B cell (primary cell): ENCODE results near the gene PRKAG2.

Experiments used
- EZH2 ChIP-seq: IDR thresholded peaks from 2 replicates; pipeline ENCODE4 v1.6.1; 2012; ENCODE audit warnings: borderline replicate concordance, low read depth, mild to moderate bottlenecking, moderate library complexity, low read length; ENCODE audit not compliant: insufficient read depth, poor library complexity, severe bottlenecking
- TF ChIP-seq, protein P1 (sequence below): fragments of 200-600 bp; IDR thresholded peaks from one replicate; pipeline ENCODE4 v1.8.0; 2022; ENCODE audit warnings: antibody characterized with exemption, mild to moderate bottlenecking

DNA sequence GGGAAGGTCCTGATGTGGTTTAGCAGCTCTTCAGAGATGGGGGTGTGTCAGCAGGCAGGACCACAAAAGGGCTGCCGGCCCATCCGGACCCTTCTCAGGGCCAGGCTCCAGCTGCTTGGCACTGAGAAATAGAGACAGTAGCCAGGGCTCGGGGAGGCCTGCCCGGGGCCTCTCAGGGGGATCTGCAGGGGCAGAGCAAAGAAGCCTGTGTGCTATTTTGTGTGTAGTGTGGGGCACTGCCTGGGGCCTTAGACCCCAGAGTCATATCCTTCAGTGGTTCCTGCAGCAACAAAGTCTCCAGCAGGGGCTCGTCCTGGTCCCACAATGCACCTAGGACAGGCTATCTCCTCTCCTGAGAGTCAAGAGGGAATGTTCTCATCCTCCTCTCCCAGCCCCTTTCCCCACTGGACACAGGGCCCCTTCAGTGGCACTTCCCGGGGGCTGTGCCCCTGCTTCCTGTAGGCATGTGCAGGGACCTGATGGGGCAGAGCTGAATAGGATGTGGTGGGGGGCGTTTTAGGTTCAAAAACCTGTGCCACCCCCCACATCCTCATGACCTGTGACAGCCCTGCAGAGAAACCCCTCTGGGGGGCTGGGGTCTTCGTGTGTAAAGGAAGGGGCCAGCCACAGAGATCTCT lies 197.7 kb downstream of the PRKAG2 start:
- TF ChIP-seq, protein P1, sequence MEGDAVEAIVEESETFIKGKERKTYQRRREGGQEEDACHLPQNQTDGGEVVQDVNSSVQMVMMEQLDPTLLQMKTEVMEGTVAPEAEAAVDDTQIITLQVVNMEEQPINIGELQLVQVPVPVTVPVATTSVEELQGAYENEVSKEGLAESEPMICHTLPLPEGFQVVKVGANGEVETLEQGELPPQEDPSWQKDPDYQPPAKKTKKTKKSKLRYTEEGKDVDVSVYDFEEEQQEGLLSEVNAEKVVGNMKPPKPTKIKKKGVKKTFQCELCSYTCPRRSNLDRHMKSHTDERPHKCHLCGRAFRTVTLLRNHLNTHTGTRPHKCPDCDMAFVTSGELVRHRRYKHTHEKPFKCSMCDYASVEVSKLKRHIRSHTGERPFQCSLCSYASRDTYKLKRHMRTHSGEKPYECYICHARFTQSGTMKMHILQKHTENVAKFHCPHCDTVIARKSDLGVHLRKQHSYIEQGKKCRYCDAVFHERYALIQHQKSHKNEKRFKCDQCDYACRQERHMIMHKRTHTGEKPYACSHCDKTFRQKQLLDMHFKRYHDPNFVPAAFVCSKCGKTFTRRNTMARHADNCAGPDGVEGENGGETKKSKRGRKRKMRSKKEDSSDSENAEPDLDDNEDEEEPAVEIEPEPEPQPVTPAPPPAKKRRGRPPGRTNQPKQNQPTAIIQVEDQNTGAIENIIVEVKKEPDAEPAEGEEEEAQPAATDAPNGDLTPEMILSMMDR, result no peak
- no peak for TF ChIP-seq EZH2
